Adrenal gland (tissue), 5 donors: ENCODE measurements around the gene CYP11A1.

ENCODE experiments used
- CTCF ChIP-seq, 6 experiments: fragments of 450-650 bp in 4 of 6; fragments of 200-600 bp in 2 of 6; sonication (generic) in 1 of 6; IDR thresholded peaks; 1 replicate in 5 of 6; 2 replicates in 1 of 6; pipeline versions ENCODE4 v1.5.1 to v1.8.0; 2016 to 2021; ENCODE audit warnings: antibody characterized with exemption in 6 of 6, mild to moderate bottlenecking in 2 of 6, moderate library complexity in 1 of 6
- POLR2A ChIP-seq, 2 donors: fragments of 450-650 bp; IDR thresholded peaks; one replicate each; pipeline ENCODE4 v1.6.1; 2017; ENCODE audit warnings: antibody characterized with exemption in 2 of 2, mild to moderate bottlenecking in 2 of 2, moderate library complexity in 1 of 2
- donor health status: DM: no; HTN: no; CAD: no.

GRCh38 chr15:74397239-74398068 lies 30.0 kb upstream of the CYP11A1 start:
- TF ChIP-seq CTCF (IDR thresholded peaks at IDR 0.05) (no peak), POLR2A (IDR thresholded peaks at IDR 0.05) (no peak)
